ENCODE measurements around the gene HIGD1C.

Gene HIGD1C

DNA sequence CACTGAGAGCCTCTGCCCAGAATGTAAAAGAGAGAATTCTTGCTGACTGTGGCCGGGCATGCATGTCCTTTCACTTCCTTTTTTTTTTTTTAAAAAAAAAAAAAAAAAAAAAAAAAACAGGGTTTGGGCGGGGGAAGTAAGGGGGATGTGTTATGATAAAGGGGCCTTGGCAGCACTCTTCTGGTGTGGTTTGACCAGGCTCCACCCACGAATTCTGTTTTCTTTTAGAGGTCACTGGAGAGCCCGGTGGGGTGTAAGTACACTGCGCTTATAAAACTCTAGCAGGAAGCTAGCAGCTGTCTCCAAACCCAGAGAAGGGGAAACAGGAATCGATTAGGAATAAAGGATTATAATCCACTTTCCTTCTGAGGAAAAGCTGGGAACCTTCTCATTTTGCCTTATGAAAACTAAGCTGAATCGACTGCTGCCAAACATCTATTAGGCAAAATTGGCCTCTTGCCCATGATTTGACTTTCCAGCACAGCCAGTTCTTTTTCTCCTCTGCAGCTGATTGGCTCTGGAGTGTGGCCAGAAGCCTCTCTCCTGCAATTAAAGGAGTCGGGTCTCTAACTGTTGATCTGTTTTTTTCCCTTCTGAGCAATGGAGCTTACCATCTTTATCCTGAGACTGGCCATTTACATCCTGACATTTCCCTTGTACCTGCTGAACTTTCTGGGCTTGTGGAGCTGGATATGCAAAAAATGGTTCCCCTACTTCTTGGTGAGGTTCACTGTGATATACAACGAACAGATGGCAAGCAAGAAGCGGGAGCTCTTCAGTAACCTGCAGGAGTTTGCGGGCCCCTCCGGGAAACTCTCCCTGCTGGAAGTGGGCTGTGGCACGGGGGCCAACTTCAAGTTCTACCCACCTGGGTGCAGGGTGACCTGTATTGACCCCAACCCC lies 27.7 kb upstream of the HIGD1C start:
- no peaks in the 10 kb centered on the region for H3K79me2 ChIP-seq (ENCODE audit: control insufficient read depth, low read length)
- peaks cover 19% of the 10 kb centered on the region for H3F3A ChIP-seq (ENCODE audit: control insufficient read depth, insufficient read depth)
- peak overlapping the region; percentile 93 for H3K27ac ChIP-seq (ENCODE audit: low read depth, low read length)

DNA sequence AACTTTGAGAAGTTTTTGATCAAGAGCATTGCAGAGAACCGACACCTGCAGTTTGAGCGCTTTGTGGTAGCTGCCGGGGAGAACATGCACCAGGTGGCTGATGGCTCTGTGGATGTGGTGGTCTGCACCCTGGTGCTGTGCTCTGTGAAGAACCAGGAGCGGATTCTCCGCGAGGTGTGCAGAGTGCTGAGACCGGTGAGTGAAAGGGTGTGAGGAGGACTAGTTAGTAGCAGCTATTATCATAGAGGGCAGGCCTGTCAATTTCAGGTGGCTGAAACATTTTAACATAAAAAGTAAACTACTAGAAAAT lies 27.0 kb upstream of the HIGD1C start:
- no peaks in the 10 kb centered on the region for H3K36me3 ChIP-seq (ENCODE audit: control insufficient read depth, low read length)
- peaks cover 19% of the 10 kb centered on the region for H3F3A ChIP-seq (ENCODE audit: control insufficient read depth, insufficient read depth)
- no peaks in the 10 kb centered on the region for H3K9me2 ChIP-seq (replicated peaks; ENCODE audit: control insufficient read depth, low read length)
- peak overlapping the region; percentile 93 for H3K27ac ChIP-seq (ENCODE audit: low read depth, low read length)
- no peaks in the 10 kb centered on the region for H3K27me3 ChIP-seq (ENCODE audit: control insufficient read depth, low read length)
- peak overlapping the region; percentile 68 for H3K4me3 ChIP-seq (ENCODE audit: low read length)
- no peak for TF ChIP-seq EZH2phosphoT487 (IDR thresholded peaks at IDR 0.05; ENCODE audit: borderline replicate concordance, low read length)
- TF ChIP-seq, protein P1, sequence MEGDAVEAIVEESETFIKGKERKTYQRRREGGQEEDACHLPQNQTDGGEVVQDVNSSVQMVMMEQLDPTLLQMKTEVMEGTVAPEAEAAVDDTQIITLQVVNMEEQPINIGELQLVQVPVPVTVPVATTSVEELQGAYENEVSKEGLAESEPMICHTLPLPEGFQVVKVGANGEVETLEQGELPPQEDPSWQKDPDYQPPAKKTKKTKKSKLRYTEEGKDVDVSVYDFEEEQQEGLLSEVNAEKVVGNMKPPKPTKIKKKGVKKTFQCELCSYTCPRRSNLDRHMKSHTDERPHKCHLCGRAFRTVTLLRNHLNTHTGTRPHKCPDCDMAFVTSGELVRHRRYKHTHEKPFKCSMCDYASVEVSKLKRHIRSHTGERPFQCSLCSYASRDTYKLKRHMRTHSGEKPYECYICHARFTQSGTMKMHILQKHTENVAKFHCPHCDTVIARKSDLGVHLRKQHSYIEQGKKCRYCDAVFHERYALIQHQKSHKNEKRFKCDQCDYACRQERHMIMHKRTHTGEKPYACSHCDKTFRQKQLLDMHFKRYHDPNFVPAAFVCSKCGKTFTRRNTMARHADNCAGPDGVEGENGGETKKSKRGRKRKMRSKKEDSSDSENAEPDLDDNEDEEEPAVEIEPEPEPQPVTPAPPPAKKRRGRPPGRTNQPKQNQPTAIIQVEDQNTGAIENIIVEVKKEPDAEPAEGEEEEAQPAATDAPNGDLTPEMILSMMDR (IDR thresholded peaks at IDR 0.05; ENCODE audit: low read depth, low read length, poor library complexity, severe bottlenecking) = no peak
- H3K9me3 ChIP-seq (ENCODE audit: control insufficient read depth, insufficient read depth, low read length) = no peaks in the 10 kb centered on the region
- peak overlapping the region; percentile 84 for H3K4me2 ChIP-seq (ENCODE audit: low read length)
- peaks cover 62% of the 10 kb centered on the region for H3K4me1 ChIP-seq (ENCODE audit: control insufficient read depth, low read length)
- H4K20me1 ChIP-seq (ENCODE audit: control insufficient read depth, insufficient read depth, low read depth, low read length) = no peaks in the 10 kb centered on the region
- no peaks in the 10 kb centered on the region for H3K79me2 ChIP-seq (ENCODE audit: control insufficient read depth, low read length)

More for the DNA sequence above, 27.7 kb upstream of the HIGD1C start:
- Histone ChIP-seq H3K27me3 (ENCODE audit: control insufficient read depth, low read length) (no peaks in the 10 kb centered on the region), H3K4me2 (ENCODE audit: low read length) (peak overlapping the region; percentile 84), H3K9me3 (ENCODE audit: control insufficient read depth, insufficient read depth, low read length) (no peaks in the 10 kb centered on the region), H3K9me2 (replicated peaks; ENCODE audit: control insufficient read depth, low read length) (no peaks in the 10 kb centered on the region), H3K36me3 (ENCODE audit: control insufficient read depth, low read length) (no peaks in the 10 kb centered on the region), H3K4me3 (ENCODE audit: low read length) (peak overlapping the region; percentile 70), H3K4me1 (ENCODE audit: control insufficient read depth, low read length) (peaks cover 62% of the 10 kb centered on the region), H4K20me1 (ENCODE audit: control insufficient read depth, insufficient read depth, low read depth, low read length) (no peaks in the 10 kb centered on the region)
- no peak for TF ChIP-seq EZH2phosphoT487 (IDR thresholded peaks at IDR 0.05; ENCODE audit: borderline replicate concordance, low read length)
- TF ChIP-seq, protein P1 (IDR thresholded peaks at IDR 0.05; ENCODE audit: low read depth, low read length, poor library complexity, severe bottlenecking) = no peak

DNA sequence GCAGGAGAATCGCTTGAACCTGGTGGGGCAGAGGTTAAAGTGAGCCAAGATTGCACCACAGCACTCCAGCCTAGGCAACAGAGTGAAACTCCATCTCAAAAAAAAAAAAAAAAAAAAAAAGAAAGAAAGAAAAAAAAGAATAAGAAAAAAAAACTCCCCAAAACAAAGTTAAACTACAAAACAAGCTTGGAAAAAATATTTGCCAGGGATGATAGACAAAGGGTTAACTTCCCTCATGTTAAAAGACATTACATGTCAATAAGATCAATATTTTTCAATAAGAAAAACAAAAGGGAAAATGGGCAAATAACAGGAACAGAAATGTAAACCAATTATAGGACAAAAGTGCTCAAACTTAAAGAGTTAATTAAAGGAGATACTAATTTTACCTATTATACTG lies 26.4 kb upstream of the HIGD1C start:
- peak overlapping the region; percentile 68 for H3K4me3 ChIP-seq (ENCODE audit: low read length)
- H3K36me3 ChIP-seq (ENCODE audit: control insufficient read depth, low read length) = no peaks in the 10 kb centered on the region
- H3K79me2 ChIP-seq (ENCODE audit: control insufficient read depth, low read length) = no peaks in the 10 kb centered on the region
- H3K4me1 ChIP-seq (ENCODE audit: control insufficient read depth, low read length) = peaks cover 62% of the 10 kb centered on the region
- TF ChIP-seq EZH2phosphoT487 (IDR thresholded peaks at IDR 0.05; ENCODE audit: borderline replicate concordance, low read length) = no peak
- TF ChIP-seq, protein P1 (IDR thresholded peaks at IDR 0.05; ENCODE audit: low read depth, low read length, poor library complexity, severe bottlenecking) = no peak
- no peaks in the 10 kb centered on the region for H3K9me2 ChIP-seq (replicated peaks; ENCODE audit: control insufficient read depth, low read length)
- no peaks in the 10 kb centered on the region for H3K9me3 ChIP-seq (ENCODE audit: control insufficient read depth, insufficient read depth, low read length)
- H3K27ac ChIP-seq (ENCODE audit: low read depth, low read length) = 0 out of 2 replicates have a peak overlapping the region, but pooled peaks have one; percentile 93
- peaks cover 19% of the 10 kb centered on the region for H3F3A ChIP-seq (ENCODE audit: control insufficient read depth, insufficient read depth)
- peak overlapping the region; percentile 84 for H3K4me2 ChIP-seq (ENCODE audit: low read length)
- no peaks in the 10 kb centered on the region for H4K20me1 ChIP-seq (ENCODE audit: control insufficient read depth, insufficient read depth, low read depth, low read length)
- no peaks in the 10 kb centered on the region for H3K27me3 ChIP-seq (ENCODE audit: control insufficient read depth, low read length)
